Central memory CD4-positive, alpha-beta T cell (primary cell): ENCODE data around the gene DISC1.
"Not testable (repeated sequence)": the region's sequence is repeated elsewhere in the genome, so short reads cannot be mapped to it uniquely, and the experiment has no call there.

Source experiments
- DNase-seq: peaks from one replicate; pipeline ENCODE4 v3.0.0; 2022

DISC1 gene

DNA sequence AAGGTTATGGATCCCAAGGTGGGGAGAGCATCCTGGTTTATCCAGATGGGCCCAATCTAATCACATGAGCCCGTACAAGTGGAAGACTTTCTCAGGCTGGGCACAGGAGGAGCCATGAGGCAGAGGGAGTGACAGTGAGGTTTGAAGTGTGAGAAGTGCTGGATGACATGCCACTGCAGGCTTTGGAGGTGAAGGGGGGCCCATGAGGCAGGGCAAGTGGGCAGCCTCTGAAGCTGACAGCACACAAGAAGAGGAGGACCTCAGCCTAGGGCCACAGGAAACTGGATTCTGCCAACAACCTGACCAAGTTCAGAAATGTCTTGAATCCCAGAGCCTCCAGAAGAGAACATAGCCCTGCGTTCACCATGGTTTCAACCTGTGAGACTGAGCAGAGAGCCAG is 311.6 kb downstream of the DISC1 start:
- DNase-seq = no peak

DNA sequence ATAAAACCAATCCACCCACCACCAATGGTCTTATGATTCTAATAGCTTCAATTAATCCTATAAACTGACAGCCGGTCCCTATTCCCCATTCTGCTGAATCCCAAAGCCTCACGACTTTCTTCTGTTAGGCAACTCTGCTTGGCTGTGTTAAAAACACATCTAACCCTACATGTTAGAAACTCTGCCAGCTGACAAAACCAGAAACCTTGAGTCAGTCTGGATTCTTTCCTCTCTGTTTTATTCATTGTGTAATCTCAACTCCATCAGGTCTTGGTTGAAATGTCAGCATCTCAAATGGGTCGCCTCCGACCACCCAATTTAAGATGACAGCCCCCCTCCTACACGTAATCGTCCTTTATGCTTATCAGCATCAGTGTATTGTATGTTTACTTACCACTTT is 312.1 kb downstream of the DISC1 start:
- no peak for DNase-seq

DNA sequence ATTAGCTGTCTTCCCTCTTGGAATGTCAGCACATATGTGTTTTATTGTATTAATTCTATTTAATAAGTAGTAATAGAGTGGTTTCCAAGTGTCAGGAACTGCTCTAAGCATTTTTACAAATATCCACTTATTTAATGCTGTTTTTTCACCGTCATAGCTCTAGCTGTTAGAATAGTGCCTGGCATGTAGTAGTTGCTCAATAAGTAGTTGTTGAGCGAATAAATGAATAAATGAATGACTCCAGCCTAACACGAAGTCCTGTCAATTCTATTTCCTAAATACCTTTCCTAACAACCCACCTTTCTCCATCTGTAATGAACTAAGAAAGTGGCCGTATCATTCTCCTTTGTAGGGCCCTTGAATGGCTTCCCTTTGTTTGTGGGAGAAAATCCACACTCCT is 312.5 kb downstream of the DISC1 start:
- DNase-seq = no peak

DNA sequence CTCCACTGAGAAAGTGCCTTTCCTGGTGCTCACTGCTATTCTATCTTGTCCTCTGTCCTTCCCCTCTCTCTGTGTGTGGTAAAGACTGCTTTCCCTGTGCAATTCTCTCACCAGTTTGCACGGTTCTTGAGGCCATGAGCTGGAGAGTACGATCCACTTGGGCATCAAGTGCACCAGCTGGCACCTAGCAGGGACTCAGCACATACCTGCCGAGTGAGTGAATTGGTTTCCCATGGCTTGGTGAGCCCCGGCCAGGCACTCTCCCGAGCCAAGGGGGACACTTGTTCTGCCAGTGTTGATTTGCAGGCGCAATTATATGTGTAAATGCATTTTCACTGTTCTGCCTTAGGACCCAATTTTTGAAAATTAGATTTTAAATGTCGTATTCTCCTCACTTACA is 313.5 kb downstream of the DISC1 start:
- DNase-seq = no peak

DNA sequence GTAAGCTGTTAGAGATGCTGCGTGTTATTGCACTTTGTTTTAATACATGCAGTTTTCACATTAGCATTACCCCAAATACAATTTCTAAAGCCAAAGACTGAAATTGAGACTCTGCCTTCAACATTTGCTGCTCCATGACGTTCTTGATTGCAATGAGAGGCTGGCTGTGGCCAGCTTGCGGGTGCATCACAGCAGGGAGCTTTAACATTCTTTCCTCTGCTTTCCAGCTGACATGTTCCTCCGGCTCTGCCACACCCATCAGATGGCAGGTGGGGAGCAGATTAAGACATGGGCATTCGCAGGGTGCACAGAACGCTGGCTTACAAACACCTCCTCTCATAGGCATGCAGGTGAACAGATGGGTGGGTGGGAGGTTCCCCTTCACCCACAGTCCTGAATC is 314.1 kb downstream of the DISC1 start:
- no peak for DNase-seq

DNA sequence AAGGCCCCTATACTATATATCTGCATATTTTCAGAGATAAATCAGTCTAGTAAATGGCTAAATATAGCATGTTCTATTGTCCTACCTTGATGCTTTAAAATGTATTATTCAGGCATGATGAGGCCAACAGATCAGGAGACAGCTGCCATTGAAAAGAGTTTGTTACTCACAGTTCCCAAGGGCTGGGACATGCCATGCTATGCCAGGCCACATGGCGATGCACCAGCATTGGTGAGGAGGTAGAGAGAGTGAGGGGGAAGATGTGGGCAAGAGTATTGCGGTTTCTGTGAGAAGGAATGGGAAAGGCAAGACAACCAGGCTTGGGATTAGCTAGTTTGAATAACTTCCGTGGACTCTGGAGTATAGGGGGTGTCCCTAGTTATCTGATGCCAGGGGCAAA is 316.5 kb downstream of the DISC1 start:
- DNase-seq = no peak

DNA sequence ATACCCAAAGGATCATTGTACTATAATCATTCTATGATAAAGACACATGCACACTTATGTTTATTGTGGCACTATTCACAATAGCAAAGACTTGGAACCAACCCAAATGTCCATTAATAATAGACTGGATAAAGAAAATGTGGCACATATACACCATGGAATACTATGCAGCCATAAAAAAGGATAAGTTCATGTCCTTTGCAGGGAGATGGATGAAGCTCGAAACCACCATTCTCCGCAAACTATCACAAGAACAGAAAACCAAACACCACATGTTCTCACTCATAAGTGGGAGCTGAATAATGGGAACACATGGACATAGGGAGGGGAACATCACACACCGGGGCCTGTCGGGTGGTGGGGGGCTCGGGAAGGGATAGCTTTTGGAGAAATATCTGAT is 321.5 kb downstream of the DISC1 start:
- not testable (repeated sequence) for DNase-seq

DNA sequence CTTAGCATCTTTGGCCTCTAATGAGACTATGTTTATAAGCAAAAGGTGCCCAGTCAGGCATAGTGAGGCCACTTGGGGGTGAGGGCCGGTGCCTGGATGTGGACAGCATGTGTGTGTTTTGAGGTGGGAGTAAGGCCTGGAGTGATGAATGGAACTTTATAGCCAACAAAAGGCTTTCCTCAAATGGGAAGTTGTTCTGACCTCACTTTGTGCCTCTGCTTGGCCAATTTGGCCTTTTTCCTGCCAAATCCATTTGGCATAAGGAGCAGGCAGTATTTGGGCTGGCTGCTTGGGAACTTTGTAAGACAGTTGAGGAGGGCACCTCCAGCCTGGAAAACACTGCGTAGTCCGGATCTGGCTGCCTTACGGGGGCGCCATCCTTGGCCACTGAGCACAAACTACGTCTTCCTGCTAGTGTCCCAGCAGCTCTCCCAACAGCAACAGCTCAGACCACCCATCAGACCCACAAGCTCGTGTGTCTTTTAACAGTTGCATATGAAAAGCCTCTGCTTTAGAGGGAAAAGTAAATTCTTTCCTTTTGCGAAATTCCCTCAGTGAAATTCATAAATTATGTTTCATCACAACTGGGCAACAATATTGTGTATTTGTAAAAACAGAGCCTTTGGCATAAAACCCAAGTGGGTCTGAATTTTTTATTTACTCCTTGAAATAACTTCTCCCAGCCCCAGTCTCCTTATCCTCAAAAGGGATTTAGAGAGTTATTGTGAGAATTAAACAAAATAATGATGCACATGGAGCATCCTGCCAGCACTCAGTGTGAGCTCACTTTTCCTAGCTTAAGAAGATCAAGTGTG is 322.9 kb downstream of the DISC1 start:
- no peak for DNase-seq

DNA sequence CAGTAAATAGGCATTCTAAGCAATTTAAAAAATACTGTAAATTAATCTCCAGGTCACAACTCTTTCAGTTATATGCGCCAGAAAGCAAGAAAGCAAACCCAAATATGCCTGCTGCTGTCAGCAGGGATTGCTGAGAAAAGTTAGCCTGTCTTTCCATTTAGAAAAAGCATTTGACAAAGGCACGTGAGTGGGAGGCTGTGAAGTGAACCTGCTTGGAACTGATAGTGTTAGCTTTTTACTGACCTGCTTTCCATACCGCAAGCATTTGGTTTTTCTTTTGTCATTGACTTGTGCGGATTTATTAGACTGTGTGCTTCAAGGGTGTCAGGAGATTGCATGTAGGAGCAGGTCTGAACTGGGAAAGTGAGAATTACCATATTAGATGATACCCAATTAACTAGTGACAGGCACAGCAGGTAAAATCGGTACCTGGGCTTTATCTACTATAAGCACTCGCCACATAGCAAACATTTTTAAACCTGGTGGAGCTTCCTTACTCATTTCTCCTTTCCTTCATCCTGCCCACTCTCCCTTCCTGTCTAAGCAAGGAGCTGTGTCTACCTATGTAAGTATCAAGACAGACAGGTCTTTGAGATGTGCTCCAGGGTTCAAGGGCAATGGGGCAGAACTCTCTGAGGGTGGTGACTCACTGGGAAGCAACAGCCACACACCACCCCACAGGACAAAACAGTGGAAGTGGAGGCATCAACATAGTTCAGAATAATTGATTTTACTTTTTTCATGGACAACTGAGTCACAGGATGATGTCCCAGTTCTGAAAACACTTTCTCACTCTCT is 323.9 kb downstream of the DISC1 start:
- no peak for DNase-seq

DNA sequence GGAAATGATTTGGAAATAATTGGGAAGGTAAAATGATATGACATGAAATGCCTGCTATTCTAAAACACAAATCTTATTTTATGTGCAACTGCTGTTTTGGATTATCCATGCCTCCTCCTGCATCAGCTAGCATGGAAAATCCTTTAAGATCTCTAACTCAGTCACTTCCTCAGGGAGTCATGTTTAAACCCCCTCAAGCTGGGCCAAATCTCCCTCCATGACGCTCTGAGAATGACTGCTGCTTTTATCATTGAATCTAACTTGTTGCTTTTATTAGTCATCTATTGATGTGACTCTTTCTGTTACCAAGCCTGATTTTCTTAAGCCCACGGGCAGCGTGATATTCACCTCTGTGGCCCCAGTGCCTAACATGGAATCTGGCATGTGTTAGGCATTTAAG is 324.8 kb downstream of the DISC1 start:
- DNase-seq = no peak

DNA sequence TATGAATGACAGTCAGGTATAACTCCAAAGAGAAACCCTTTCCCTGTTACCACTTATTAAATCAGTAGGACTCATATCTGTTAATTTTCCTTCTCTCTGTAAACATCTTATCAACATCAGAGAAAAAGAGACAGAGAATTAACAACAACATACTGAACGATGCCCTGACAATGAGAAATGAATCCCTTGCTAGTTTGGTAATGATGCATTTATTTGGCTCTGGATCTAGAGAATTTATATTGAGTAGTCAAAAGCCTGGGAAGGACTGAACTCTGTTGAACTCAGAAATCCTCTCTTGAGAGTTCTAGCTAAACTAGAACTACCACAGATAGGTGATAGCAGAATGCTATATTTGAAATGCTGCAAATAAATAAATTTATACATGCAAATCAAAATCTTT is 325.6 kb downstream of the DISC1 start:
- DNase-seq = no peak

DNA sequence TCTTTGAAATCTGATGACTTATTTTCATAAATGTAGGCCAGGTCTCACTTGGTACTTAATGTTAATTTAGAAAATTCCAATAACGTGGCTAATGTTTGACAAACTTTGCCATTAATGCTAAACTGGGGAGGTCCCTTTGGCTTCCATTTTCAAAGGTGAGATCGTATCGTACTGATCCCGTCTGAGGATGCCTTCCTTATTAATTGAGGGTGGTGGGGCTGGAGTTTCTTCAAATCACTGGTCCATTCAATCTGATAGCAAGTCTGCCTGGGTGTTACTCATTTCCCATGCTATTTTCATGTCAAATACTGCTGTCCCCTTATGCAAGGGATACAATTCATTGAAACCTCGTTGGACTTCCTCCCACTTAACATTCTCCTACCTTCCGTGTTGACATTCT is 327.1 kb downstream of the DISC1 start:
- DNase-seq = no peak

DNA sequence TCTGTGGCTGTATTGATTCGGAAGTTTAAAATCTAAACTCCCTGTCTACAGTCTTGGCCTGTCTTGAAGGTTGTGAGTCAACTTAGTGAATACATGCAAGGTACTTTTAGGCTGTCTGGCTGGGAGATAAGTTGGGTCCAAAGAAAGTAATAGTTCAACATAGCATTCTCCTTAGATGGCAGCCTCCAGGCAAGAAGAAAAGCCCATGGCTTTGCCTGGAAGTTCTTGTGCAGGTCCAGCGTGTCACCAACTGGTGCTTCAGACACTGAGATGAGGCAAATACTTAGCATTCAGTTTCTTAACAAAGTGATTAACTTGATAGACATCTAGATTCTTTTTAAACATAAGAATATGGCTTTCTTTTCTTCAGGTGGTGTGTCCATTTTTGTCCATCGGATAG is 328.2 kb downstream of the DISC1 start:
- DNase-seq = no peak

DNA sequence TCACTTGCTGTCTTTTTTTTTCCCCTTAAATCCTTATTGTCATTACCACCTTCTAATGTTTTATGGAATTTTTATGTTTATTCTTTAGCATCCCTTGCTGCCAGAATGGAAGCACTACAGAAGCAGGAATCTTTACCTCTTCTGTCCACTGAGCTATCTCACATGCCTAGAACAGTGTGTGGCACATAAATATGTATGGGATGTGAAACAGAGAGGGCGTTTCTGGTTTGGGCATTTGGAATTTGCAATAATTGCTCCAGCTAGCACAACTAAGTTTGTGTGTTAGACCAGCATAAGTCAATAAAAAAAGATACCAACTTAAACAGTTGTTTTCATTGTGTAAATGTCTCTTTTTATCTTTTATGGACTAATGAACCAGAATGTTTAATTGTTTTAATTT is 330.8 kb downstream of the DISC1 start:
- no peak for DNase-seq

DNA sequence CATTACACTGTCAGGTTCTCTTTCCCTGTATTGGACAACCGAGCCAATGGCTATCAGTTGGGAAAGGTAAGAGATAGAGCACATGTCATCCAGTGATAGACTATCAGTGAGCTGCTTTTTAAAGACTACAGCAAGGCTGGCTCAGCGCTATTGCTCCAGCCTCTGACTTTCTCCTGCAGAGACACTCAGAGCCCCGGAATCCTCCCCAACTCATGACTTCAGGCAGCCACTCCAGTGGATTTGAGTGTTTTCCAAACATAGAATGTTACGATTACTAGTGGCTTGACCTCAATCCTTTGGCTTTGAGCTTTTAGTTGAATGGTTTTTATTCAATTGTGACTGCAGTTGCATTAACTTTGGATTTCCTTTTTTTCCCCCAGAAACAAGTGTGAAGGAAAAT is 331.9 kb downstream of the DISC1 start:
- no peak for DNase-seq

DNA sequence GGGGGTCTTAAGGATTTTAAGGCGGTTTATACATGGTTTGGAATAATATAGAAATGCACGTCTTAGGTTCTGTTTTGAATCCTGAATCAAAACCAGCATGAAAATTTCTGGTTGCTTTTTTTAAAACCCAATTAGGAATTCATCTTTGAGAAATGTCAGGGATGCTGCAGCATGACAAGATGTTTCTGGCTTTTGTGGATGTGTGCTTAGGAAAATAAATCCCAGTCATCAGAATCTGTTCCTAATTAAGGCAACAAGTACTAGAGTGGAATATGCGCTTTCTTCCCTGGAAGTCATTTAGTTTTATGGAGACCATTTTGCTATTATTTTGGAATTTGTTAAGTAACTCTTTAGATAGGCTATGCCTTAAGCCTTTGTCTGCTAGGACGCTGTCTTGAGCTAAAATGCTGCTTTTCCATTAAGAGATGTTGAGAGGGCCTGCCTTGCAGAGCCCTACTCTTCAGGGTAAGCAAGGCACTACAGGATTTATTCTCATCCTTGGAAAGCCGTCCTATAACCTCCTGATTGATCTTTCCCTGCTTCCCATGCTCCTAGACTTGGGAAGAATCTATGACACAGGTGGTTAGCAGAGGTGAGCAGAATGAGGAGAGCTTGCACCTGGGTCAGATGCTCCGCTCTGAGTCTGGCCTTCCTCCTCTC is 332.8 kb downstream of the DISC1 start:
- DNase-seq = no peak

DNA sequence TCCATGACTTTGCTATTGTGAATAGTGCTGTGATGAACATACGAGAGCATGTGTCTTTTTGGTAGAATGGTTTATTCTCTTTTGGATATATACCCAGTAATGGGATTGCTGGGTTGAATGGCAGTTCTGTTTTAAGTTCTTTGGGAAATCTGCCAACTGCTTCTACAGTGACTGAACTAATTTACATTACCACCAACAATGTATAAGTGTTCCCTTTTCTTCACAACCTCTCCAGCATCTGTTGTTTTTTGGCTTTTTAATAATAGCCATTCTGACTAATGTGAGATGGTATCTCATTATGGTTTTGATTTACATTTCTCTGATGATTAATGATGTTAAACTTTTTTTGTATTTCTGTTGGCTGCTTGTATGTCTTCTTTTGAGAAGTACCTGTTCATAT is 335.2 kb downstream of the DISC1 start:
- DNase-seq = not testable (repeated sequence)

DNA sequence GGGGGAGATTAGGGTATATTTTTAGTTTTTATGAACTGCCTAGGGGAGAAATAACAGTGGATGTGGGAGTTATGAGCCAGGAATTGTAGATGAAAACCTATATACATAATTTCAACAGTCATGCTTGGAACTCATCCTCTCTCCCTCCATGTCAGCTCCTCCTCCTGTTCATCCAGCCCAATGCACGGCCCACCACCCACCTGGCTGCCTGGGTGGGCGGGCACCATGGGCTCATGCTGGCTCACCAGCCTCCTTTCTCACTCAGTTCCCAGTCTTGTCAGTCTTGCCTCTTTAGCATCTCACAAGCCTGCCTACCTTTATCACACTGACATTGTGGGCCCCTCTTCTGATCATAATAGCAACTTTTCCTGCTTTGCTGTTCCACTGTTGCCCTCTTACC is 336.0 kb downstream of the DISC1 start:
- DNase-seq = no peak

DNA sequence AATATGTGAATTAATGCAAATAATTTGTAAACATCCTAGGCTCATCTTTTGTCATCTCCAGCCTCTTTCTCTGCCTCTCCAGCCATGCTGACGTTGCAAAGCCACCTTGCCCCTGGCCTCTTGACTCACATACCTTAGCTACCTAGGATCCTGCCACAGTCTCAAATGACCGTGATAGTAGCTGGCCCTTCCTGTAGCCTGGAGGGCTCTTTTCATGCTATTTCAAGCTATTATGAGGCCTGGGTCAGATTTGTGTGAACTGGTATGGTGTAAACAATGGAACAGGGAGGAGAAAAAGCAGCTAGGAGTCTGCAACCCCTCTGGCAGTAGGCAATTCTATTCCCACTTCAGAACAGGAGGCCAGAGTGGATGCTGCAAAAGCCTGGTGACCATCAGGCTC is 337.7 kb downstream of the DISC1 start:
- no peak for DNase-seq

DNA sequence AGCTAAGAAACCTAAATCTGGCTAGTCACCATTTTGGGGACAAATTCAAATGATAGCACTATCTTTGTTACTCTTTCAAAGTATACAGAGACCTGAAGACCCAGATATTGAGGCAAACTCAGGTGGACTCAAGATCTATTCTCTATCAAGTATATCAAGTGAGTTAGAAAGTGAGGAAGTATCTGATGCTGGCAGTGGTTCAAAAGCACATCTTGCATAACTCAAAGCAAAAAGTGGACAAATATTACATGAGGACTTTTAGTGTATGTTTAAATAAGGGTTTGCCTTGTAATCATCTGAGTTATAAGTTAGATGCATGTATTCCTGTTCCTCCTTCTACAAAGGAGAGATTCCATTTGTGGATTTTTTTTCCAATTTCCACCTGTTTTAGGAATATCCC is 338.4 kb downstream of the DISC1 start:
- DNase-seq = no peak

DNA sequence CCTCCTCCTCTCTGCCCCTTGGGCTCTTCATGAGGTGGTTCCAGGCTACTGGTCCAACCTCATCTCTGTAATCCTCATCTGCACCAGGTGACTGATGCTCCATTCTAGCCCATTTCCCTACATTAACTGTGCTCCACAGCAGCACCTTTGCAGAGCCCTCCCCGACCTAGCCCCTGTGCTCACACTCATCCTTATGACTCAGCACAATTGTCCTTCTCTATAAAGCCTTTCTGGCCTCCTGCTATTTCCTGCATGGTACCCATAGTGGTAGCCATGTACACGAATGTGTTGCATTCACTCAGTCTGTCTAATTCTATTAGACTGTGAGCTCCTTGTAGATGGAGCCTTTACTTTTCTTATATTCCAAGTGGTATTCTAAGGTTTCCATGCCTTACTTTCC is 339.0 kb downstream of the DISC1 start:
- DNase-seq = no peak

DNA sequence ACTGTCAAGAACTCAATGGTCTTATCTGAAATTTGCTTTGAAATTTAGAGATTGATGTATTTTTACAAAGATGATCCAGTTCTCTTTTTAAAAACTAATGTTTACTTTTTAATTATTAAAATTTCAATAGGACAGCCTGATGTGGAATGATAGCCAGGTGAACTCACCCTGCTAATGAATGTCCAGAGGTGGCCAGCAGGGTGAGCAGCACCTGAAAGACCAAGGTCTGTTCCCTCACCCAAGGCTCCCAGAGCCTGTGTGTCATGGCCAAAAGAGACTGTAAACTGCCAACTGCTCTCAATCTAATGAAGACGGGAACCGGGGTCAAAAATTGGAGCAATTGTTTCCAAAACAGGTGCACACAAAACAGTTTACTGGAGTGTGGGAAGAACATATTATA is 340.4 kb downstream of the DISC1 start:
- DNase-seq = no peak

DNA sequence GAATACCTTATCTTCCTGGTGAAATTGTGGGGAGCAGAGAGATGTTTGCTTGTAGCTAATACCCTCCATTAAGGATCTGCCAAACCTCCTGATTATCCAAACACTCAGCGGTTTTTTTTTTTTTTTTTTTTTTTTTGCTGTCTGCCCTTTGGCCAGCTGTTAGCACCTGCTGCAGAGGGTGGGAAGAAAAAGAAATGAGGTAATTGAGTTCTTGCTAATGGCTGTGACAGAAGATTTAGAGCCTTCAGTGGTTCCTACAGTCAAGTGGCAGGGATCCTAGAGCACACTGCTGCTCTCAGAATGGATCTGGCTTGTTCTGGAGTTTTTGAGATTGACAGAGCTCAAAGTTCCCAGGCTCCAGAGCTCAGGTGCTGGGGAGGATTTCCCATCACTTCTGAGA is 342.5 kb downstream of the DISC1 start:
- DNase-seq = no peak

DNA sequence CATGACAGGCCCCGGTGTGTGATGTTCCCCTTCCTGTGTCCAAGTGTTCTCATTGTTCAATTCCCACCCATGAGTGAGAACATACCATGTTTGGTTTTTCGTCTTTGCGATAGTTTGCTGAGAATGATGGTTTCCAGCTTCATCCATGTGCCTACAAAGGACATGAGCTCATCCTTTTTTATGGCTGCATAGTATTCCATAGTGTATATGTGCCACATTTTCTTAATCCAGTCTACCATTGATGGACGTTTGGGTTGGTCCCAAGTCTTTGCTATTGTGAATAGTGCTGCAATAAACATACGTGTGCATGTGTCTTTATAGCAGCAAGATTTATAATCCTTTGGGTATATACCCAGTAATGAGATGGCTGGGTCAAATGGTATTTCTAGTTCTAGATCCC is 343.2 kb downstream of the DISC1 start:
- DNase-seq = not testable (repeated sequence)
